ENCODE measurements around the gene DDIT4L. TPM values are rescaled to one million over a fixed set of nuclear protein-coding genes. Genes with fewer than 3 reads are reported as not detected.
A peak's percentile ranks its signal among the peaks of the same experiment; 100 is the strongest.

The DDIT4L gene
- total and polyA plus RNA-seq, 2 experiments from 2014 or later, result 2.3 to 3.7 TPM

DNA sequence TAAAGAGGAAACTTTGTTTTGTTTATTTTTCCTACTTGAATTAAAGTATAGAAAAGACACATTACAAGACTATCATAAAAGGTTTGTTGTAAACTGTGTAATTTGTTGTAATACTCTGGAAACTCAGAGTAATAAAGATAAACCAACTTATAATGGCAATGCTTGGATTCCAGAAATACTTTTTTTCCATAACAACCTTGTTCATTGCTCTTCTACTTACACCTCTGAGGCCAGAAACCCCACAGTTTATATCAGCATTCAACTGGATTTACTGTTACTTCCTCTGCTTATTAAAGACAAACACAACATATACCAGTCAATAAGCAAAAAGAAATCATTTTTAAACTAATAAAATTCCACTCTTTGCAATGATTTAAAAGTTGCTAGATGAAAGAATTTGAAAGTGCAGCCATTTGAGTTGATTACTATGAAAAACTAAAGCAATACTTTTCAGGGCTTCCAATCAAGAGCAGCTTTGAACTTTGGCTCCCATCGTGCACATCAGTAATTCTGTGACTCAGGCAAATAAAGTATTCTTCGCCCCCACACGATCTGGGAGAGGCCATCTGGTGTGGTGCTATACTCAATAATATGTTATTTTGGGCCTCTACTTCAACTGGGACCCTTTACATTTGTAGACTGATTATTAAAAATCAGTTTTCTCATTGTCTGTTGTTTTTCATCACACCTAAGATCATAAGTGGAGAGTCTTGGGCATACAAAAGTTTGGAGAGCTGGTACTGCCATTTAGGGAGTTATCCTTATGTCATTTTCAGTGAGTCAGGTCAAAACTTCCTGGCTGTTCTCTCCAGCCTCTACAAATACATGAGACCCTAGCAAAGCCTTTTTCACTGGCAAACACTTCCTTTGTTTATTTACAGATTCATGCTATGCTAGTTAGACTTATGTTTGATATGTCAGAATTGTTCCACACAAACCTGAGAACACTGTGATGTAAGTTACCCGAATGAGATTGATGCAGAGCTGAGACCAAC is 20.5 kb downstream of the DDIT4L start:
- Histone ChIP-seq H3K79me2 (ENCODE audit: insufficient read depth) (no peaks in the 10 kb centered on the region), H3K9ac (no peak overlapping the region), H2AFZ (peak overlapping the region; percentile 54), H3F3A (ENCODE audit: insufficient read depth) (peaks cover 30% of the 10 kb centered on the region), H4K20me1 (ENCODE audit: insufficient read depth) (no peaks in the 10 kb centered on the region), H3K9me2 (ENCODE audit: insufficient read depth) (no peaks in the 10 kb centered on the region), H3K4me2 (ENCODE audit: unreplicated experiment) (peak overlapping the region; percentile 47), H3K4me1 (ENCODE audit: insufficient read depth) (peaks cover 29% of the 10 kb centered on the region), H3K9me3 (ENCODE audit: low read depth) (no peaks in the 10 kb centered on the region), H3K4me3 (no peak overlapping the region), H3K27ac (peak overlapping the region; percentile 57), H3K27me3 (replicated peaks; ENCODE audit: insufficient read depth) (no peaks in the 10 kb centered on the region), H3K36me3 (ENCODE audit: low read depth) (no peaks in the 10 kb centered on the region)
- TF ChIP-seq EZH2phosphoT487 (IDR thresholded peaks at IDR 0.05; ENCODE audit: insufficient read depth, low read depth) (no peak), EZH2 (IDR thresholded peaks at IDR 0.05; ENCODE audit: insufficient read depth, poor library complexity, severe bottlenecking) (no peak)
- WGBS, 2 experiments (ENCODE audit: low coverage in 1 of 2, low lambda C conversion rate in 2 of 2, missing lambda C conversion rate in 2 of 2), result 6 to 7% methylated on average over 4 of the region's 4 CpGs
- peak; percentile 74 for DNase-seq
- in situ Hi-C loops (cut with MboI), result no loop called here

DNA sequence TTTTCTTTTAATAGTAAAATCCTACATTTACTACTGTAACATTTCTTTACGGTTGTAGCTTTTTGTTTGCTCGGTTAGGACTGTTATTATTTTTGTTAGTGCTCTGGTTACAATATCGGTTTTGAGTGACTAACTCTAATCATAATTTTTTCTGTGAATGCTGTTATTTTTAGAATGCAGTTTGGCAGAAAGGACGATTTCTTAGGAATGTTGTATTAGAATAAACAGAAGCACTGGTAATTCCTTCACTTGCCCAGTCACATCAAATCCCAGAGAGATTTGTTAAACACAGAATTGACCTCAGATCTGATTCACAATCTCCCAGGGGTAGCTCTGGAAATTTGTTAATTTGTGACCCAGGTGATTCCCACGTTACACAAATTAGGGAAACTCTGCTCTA is 21.7 kb downstream of the DDIT4L start:
- Histone ChIP-seq H3K36me3 (ENCODE audit: low read depth) (no peaks in the 10 kb centered on the region), H3K79me2 (ENCODE audit: insufficient read depth) (no peaks in the 10 kb centered on the region), H3K9me2 (ENCODE audit: insufficient read depth) (no peaks in the 10 kb centered on the region), H4K20me1 (ENCODE audit: insufficient read depth) (no peaks in the 10 kb centered on the region), H3K4me3 (peak overlapping the region; percentile 55), H3K9ac (peak overlapping the region; percentile 41), H3F3A (ENCODE audit: insufficient read depth) (peaks cover 30% of the 10 kb centered on the region), H3K4me2 (ENCODE audit: unreplicated experiment) (peak overlapping the region; percentile 75), H3K27ac (peak overlapping the region; percentile 57), H3K27me3 (replicated peaks; ENCODE audit: insufficient read depth) (no peaks in the 10 kb centered on the region), H2AFZ (peak overlapping the region; percentile 65), H3K4me1 (ENCODE audit: insufficient read depth) (peaks cover 29% of the 10 kb centered on the region), H3K9me3 (ENCODE audit: low read depth) (no peaks in the 10 kb centered on the region)
- 1 to 2% methylated on average over 5 of the region's 5 CpGs for WGBS, 2 experiments (ENCODE audit: low coverage in 1 of 2, low lambda C conversion rate in 2 of 2, missing lambda C conversion rate in 2 of 2)
- no peak for TF ChIP-seq EZH2phosphoT487 (IDR thresholded peaks at IDR 0.05; ENCODE audit: insufficient read depth, low read depth)
- no peak for TF ChIP-seq EZH2 (IDR thresholded peaks at IDR 0.05; ENCODE audit: insufficient read depth, poor library complexity, severe bottlenecking)
- in situ Hi-C loops (cut with MboI), result no loop called here
- peak; percentile 71 for DNase-seq

DNA sequence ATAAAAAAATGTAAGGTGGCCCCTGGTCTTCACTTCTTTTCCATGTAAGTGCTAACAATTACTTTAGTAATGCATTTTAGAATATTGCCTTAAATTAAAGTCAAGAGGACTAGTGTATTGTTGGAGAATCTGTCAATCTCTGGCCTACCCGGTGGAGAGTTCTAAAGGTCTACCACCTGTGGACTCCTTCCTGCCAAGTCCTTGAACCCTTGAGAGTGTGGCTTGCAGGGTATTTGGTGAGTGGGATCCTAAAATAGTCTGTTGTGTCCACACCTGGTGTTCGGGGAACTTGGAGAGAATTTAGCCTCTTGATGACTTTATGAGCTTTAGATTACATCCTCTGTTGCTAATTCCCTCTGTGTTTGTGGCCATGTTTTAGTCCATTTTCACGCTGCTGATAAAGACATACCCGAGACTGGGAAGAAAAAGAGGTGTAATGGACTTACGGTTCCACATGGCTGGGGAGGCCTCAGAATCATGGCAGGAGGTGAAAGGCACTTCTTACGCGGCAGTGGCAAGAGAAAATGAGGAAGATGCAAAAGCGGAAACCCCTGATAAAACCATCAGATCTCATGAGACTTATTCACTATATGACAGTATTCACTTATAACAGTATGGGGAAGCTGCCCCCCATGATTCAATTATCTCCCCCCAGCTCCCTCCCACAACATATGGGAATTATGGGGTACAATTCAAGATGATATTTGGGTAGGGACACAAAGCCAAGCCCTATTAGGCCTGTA is 23.8 kb downstream of the DDIT4L start:
- H3K27me3 ChIP-seq (replicated peaks; ENCODE audit: insufficient read depth), result no peaks in the 10 kb centered on the region
- 90 to 92% methylated on average over 8 of the region's 8 CpGs for WGBS, 2 experiments (ENCODE audit: low coverage in 1 of 2, low lambda C conversion rate in 2 of 2, missing lambda C conversion rate in 2 of 2)
- H3K79me2 ChIP-seq (ENCODE audit: insufficient read depth), result no peaks in the 10 kb centered on the region
- H3K9ac ChIP-seq, result no peak overlapping the region
- TF ChIP-seq EZH2 (IDR thresholded peaks at IDR 0.05; ENCODE audit: insufficient read depth, poor library complexity, severe bottlenecking) (no peak), EZH2phosphoT487 (IDR thresholded peaks at IDR 0.05; ENCODE audit: insufficient read depth, low read depth) (no peak)
- H3K27ac ChIP-seq, result no peak overlapping the region
- H3K9me3 ChIP-seq (ENCODE audit: low read depth), result no peaks in the 10 kb centered on the region
- in situ Hi-C loops (cut with MboI), result no loop called here
- H2AFZ ChIP-seq, result no peak overlapping the region
- no peak overlapping the region for H3K4me2 ChIP-seq (ENCODE audit: unreplicated experiment)
- H3K36me3 ChIP-seq (ENCODE audit: low read depth), result no peaks in the 10 kb centered on the region
- H3K4me3 ChIP-seq, result no peak overlapping the region
- H3F3A ChIP-seq (ENCODE audit: insufficient read depth), result peaks cover 30% of the 10 kb centered on the region
- no peak for DNase-seq
- no peaks in the 10 kb centered on the region for H3K9me2 ChIP-seq (ENCODE audit: insufficient read depth)
- peaks cover 29% of the 10 kb centered on the region for H3K4me1 ChIP-seq (ENCODE audit: insufficient read depth)
- no peaks in the 10 kb centered on the region for H4K20me1 ChIP-seq (ENCODE audit: insufficient read depth)

DNA sequence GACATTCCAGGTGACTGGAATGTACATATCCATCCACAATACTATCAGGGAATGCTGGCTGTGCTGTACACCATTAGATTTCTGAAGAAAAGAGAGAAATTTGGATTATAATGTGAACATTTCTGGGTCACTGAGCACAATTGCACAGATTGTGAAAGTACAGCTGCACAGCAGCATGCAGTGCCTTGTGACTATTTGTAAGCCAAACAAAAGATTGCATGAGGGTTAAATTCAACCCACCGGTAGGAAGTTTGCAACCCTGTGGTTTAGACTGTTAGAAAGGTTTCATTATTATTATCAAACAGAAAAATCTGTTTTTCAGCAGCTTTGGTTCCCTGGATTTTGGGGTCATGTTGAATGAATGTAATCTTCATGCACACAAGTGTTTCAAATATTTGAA is 24.5 kb downstream of the DDIT4L start:
- in situ Hi-C loops (cut with MboI), result no loop called here
- no peak for DNase-seq
- 100% methylated on average over 1 of the region's 1 CpG for WGBS, 2 experiments (ENCODE audit: low coverage in 1 of 2, low lambda C conversion rate in 2 of 2, missing lambda C conversion rate in 2 of 2)
- Histone ChIP-seq H3K4me3 (no peak overlapping the region), H3K4me1 (ENCODE audit: insufficient read depth) (peaks cover 28% of the 10 kb centered on the region), H3K4me2 (ENCODE audit: unreplicated experiment) (no peak overlapping the region), H2AFZ (no peak overlapping the region), H3K27ac (no peak overlapping the region), H3F3A (ENCODE audit: insufficient read depth) (peaks cover 30% of the 10 kb centered on the region), H3K9me3 (ENCODE audit: low read depth) (no peaks in the 10 kb centered on the region), H3K27me3 (replicated peaks; ENCODE audit: insufficient read depth) (no peaks in the 10 kb centered on the region), H3K9ac (no peak overlapping the region), H4K20me1 (ENCODE audit: insufficient read depth) (no peaks in the 10 kb centered on the region), H3K9me2 (ENCODE audit: insufficient read depth) (no peaks in the 10 kb centered on the region), H3K36me3 (ENCODE audit: low read depth) (no peaks in the 10 kb centered on the region), H3K79me2 (ENCODE audit: insufficient read depth) (no peaks in the 10 kb centered on the region)
- no peak for TF ChIP-seq EZH2 (IDR thresholded peaks at IDR 0.05; ENCODE audit: insufficient read depth, poor library complexity, severe bottlenecking)
- TF ChIP-seq EZH2phosphoT487 (IDR thresholded peaks at IDR 0.05; ENCODE audit: insufficient read depth, low read depth), result no peak
